ENCODE measurements around the gene RPP21. TPM values are rescaled to one million over a fixed set of nuclear protein-coding genes. Genes with fewer than 3 reads are reported as not detected.

RPP21 gene
- total and polyA plus RNA-seq, 10 of the 15 experiments (the other 5 are each of a cell fraction or from before 2014, with no cell fraction given), result 14.3 to 94.6 (median 42.1) TPM

DNA sequence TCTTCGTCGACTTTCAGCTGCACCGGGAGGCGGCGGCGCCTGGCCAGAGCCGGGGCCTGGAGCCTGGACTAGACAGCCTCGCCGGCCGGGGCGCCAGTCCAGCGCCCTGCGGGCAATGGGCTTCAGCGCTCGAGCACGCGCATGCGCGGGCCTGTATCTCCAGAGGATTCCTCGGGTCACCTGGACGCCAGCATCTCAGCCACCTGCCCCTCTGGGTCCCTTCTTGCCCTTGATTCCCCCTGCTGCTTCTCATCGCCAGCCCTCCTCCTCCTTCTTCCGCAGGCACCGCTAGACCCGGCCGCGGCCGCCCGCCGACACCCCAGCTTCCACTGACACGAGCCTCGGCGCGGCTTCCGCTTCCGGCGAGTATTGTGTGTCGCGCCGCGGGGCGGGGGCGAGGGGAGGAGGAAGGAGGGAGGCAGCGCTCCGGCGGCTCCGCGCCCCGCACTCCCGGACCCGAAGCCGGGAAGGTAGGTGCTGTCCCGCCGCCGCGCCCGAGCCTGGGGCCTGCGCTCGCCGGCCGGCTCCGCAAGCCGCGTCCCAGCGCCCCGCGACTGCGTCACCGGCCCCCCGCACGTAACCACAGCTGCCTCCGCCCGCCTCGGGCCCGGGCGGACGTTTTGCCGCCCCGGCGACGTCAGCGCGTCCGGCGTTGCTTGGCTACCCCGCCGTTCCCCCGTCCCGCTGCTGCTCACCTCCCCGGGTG, 18.3 kb upstream of the RPP21 start, which contains the start of gene TRIM39 (continued):
- TF ChIP-seq RFX5 (IDR thresholded peaks at IDR 0.05; ENCODE audit: low read depth, low read length) (no peak), ETV6 (conservative IDR thresholded peaks at IDR 0.05 in 1 of 2, IDR thresholded peaks at IDR 0.05 in 1 of 2; ENCODE audit: borderline replicate concordance in 1 of 2, low read depth in 1 of 2) (no peak), NRF1 (conservative IDR thresholded peaks at IDR 0.05; ENCODE audit: low read depth, low read length) (peak; percentile 68), POLR2AphosphoS5 (IDR thresholded peaks at IDR 0.05; ENCODE audit: low read length) (peak; percentile 76), PAX8 (IDR thresholded peaks at IDR 0.05) (no peak), EGR1 (IDR thresholded peaks at IDR 0.05; ENCODE audit: borderline replicate concordance in 1 of 2, low read depth in 2 of 2, low read length in 2 of 2) (peak; percentile 15 to 81), MTA3 (IDR thresholded peaks at IDR 0.05; ENCODE audit: borderline replicate concordance, low read length) (no peak), TAF1 (IDR thresholded peaks at IDR 0.05; ENCODE audit: borderline replicate concordance, low read depth, low read length) (peak; percentile 37; the same call in 1 of the 2 replicates), CEBPB (IDR thresholded peaks at IDR 0.05; ENCODE audit: borderline replicate concordance in 1 of 2, low read depth in 2 of 2, low read length in 2 of 2) (no peak), TARDBP (IDR thresholded peaks at IDR 0.05; ENCODE audit: borderline replicate concordance) (no peak), DPF2 (IDR thresholded peaks at IDR 0.05) (peak; percentile 93), TCF3 (IDR thresholded peaks at IDR 0.05; ENCODE audit: borderline replicate concordance, insufficient read depth, low read depth, low read length) (0 out of 2 replicates have a peak, but pooled peaks have one; percentile 64), SMAD5 (IDR thresholded peaks at IDR 0.05; ENCODE audit: low read depth) (peak; percentile 52; the same call in 1 of the 2 replicates), KDM1A (IDR thresholded peaks at IDR 0.05; ENCODE audit: borderline replicate concordance) (no peak)
- TF ChIP-seq, protein P1, sequence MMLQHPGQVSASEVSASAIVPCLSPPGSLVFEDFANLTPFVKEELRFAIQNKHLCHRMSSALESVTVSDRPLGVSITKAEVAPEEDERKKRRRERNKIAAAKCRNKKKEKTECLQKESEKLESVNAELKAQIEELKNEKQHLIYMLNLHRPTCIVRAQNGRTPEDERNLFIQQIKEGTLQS (IDR thresholded peaks at IDR 0.05; ENCODE audit: borderline replicate concordance, extremely low read depth, low read depth, low read length), result no peak
- TF ChIP-seq, protein P2, sequence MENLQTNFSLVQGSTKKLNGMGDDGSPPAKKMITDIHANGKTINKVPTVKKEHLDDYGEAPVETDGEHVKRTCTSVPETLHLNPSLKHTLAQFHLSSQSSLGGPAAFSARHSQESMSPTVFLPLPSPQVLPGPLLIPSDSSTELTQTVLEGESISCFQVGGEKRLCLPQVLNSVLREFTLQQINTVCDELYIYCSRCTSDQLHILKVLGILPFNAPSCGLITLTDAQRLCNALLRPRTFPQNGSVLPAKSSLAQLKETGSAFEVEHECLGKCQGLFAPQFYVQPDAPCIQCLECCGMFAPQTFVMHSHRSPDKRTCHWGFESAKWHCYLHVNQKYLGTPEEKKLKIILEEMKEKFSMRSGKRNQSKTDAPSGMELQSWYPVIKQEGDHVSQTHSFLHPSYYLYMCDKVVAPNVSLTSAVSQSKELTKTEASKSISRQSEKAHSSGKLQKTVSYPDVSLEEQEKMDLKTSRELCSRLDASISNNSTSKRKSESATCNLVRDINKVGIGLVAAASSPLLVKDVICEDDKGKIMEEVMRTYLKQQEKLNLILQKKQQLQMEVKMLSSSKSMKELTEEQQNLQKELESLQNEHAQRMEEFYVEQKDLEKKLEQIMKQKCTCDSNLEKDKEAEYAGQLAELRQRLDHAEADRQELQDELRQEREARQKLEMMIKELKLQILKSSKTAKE (IDR thresholded peaks at IDR 0.05; ENCODE audit: low read depth, poor library complexity, severe bottlenecking), result no peak
- TF ChIP-seq, protein P3, sequence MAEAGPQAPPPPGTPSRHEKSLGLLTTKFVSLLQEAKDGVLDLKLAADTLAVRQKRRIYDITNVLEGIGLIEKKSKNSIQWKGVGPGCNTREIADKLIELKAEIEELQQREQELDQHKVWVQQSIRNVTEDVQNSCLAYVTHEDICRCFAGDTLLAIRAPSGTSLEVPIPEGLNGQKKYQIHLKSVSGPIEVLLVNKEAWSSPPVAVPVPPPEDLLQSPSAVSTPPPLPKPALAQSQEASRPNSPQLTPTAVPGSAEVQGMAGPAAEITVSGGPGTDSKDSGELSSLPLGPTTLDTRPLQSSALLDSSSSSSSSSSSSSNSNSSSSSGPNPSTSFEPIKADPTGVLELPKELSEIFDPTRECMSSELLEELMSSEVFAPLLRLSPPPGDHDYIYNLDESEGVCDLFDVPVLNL (IDR thresholded peaks at IDR 0.05; ENCODE audit: low read depth, low read length), result 0 out of 2 replicates have a peak, but pooled peaks have one; percentile 26
- TF ChIP-seq, protein P4, sequence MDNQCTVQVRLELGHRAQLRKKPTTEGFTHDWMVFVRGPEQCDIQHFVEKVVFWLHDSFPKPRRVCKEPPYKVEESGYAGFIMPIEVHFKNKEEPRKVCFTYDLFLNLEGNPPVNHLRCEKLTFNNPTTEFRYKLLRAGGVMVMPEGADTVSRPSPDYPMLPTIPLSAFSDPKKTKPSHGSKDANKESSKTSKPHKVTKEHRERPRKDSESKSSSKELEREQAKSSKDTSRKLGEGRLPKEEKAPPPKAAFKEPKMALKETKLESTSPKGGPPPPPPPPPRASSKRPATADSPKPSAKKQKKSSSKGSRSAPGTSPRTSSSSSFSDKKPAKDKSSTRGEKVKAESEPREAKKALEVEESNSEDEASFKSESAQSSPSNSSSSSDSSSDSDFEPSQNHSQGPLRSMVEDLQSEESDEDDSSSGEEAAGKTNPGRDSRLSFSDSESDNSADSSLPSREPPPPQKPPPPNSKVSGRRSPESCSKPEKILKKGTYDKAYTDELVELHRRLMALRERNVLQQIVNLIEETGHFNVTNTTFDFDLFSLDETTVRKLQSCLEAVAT (IDR thresholded peaks at IDR 0.05), result no peak
- TF ChIP-seq, protein P5, sequence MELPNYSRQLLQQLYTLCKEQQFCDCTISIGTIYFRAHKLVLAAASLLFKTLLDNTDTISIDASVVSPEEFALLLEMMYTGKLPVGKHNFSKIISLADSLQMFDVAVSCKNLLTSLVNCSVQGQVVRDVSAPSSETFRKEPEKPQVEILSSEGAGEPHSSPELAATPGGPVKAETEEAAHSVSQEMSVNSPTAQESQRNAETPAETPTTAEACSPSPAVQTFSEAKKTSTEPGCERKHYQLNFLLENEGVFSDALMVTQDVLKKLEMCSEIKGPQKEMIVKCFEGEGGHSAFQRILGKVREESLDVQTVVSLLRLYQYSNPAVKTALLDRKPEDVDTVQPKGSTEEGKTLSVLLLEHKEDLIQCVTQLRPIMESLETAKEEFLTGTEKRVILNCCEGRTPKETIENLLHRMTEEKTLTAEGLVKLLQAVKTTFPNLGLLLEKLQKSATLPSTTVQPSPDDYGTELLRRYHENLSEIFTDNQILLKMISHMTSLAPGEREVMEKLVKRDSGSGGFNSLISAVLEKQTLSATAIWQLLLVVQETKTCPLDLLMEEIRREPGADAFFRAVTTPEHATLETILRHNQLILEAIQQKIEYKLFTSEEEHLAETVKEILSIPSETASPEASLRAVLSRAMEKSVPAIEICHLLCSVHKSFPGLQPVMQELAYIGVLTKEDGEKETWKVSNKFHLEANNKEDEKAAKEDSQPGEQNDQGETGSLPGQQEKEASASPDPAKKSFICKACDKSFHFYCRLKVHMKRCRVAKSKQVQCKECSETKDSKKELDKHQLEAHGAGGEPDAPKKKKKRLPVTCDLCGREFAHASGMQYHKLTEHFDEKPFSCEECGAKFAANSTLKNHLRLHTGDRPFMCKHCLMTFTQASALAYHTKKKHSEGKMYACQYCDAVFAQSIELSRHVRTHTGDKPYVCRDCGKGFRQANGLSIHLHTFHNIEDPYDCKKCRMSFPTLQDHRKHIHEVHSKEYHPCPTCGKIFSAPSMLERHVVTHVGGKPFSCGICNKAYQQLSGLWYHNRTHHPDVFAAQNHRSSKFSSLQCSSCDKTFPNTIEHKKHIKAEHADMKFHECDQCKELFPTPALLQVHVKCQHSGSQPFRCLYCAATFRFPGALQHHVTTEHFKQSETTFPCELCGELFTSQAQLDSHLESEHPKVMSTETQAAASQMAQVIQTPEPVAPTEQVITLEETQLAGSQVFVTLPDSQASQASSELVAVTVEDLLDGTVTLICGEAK (IDR thresholded peaks at IDR 0.05; ENCODE audit: borderline replicate concordance), result peak; percentile 86
